SK-N-SH (cell line): ENCODE data around the gene ENTHD1. TPM values are rescaled to one million over a fixed set of nuclear protein-coding genes. Genes with fewer than 3 reads are reported as not detected.

Source experiments
- CTCF ChIA-PET: fragments of 300-600, 350-600 bp; formaldehyde crosslinking; extraction: SDS; loops from one replicate; lab custom pipeline; 2021; lab: Yijun Ruan, JAX
- POLR2A ChIA-PET: fragments of 350-600 bp; sonication (Branson Sonifier 250); formaldehyde crosslinking; extraction: SDS; loops from one replicate; lab custom pipeline; 2020; ENCODE audit warnings: antibody characterized with exemption, inconsistent platforms; lab: Yijun Ruan, JAX
- DNase-seq: peaks from one replicate; pipeline ENCODE4 v3.0.0; 2012
- H2AFZ ChIP-seq: fragments of 200-600 bp; sonication (generic); 2 replicates; pipeline ENCODE4 v1.8.1; 2016; ENCODE audit warnings: antibody characterized with exemption, mild to moderate bottlenecking, low read depth
- H3F3A ChIP-seq: fragments of 200-600 bp; sonication (generic); replicated peaks from 2 replicates; pipeline ENCODE3; 2016; ENCODE audit warnings: antibody characterized with exemption, mild to moderate bottlenecking; ENCODE audit not compliant: insufficient read depth
- H3K27ac ChIP-seq, 2 experiments: fragments of 200-500 bp in 1 of 2; fragments of 200-600 bp in 1 of 2; sonication (Bioruptor generic) in 1 of 2; sonication (generic), shearing (Covaris generic) in 1 of 2; 2 replicates each; pipeline versions ENCODE4 v1.5.1 to v1.6.1; 2014 to 2016; ENCODE audit warnings: low read depth in 2 of 2, inconsistent platforms in 1 of 2, low read length in 1 of 2, mild to moderate bottlenecking in 1 of 2, mixed read lengths in 1 of 2
- H3K27me3 ChIP-seq: fragments of 200-600 bp; sonication (generic), shearing (Covaris generic); 2 replicates; pipeline ENCODE4 v1.6.1; 2016; ENCODE audit warnings: mixed run types; ENCODE audit not compliant: insufficient read depth
- H3K36me3 ChIP-seq, 2 experiments: fragments of 200-500 bp in 1 of 2; fragments of 200-600 bp in 1 of 2; sonication (Bioruptor generic) in 1 of 2; sonication (generic) in 1 of 2; replicated peaks in 1 of 2; 2 replicates each; pipeline versions ENCODE3 to v1.5.1; 2014 to 2016; ENCODE audit warnings: low read length in 1 of 2, mild to moderate bottlenecking in 1 of 2; ENCODE audit not compliant: insufficient read depth in 2 of 2, control insufficient read depth in 1 of 2
- H3K4me1 ChIP-seq, 2 experiments: fragments of 200-500 bp in 1 of 2; fragments of 200-600 bp in 1 of 2; sonication (Bioruptor generic) in 1 of 2; sonication (generic), shearing (Covaris generic) in 1 of 2; 2 replicates each; pipeline versions ENCODE4 v1.5.1 to v1.6.1; 2014 to 2016; ENCODE audit warnings: low read depth in 1 of 2, low read length in 1 of 2, mixed run types in 1 of 2; ENCODE audit not compliant: insufficient read depth in 2 of 2, control insufficient read depth in 1 of 2
- H3K4me2 ChIP-seq: fragments of 200-600 bp; sonication (generic), shearing (Covaris generic); 2 replicates; pipeline ENCODE4 v1.6.1; 2017; ENCODE audit warnings: mixed run types
- H3K4me3 ChIP-seq, 2 experiments: fragments of 200-500 bp in 1 of 2; fragments of 200-600 bp in 1 of 2; sonication (Bioruptor generic) in 1 of 2; sonication (generic), shearing (Covaris generic) in 1 of 2; 2 replicates each; pipeline versions ENCODE4 v1.5.1 to v1.8.1; 2014 to 2016; ENCODE audit warnings: low read depth in 2 of 2, inconsistent platforms in 1 of 2, low read length in 1 of 2, mild to moderate bottlenecking in 1 of 2, mixed read lengths in 1 of 2, moderate library complexity in 1 of 2
- H3K79me2 ChIP-seq: fragments of 200-600 bp; sonication (generic); 2 replicates; pipeline ENCODE4 v1.8.1; 2017; ENCODE audit warnings: mild to moderate bottlenecking; ENCODE audit not compliant: insufficient read depth
- H3K9ac ChIP-seq: fragments of 200-600 bp; sonication (generic); 2 replicates; pipeline ENCODE4 v1.6.1; 2017; ENCODE audit warnings: mixed run types
- H3K9me2 ChIP-seq: fragments of 200-600 bp; sonication (generic); 2 replicates; pipeline ENCODE4 v1.6.1; 2017; ENCODE audit warnings: mixed run types
- H3K9me3 ChIP-seq: fragments of 200-600 bp; sonication (generic); 2 replicates; pipeline ENCODE4 v1.6.1; 2017; ENCODE audit warnings: mixed run types, mild to moderate bottlenecking, moderate library complexity
- H4K20me1 ChIP-seq: fragments of 200-600 bp; sonication (generic); 2 replicates; pipeline ENCODE4 v1.6.1; 2017; ENCODE audit warnings: mild to moderate bottlenecking, mixed run types; ENCODE audit not compliant: insufficient read depth
- CHD2 ChIP-seq: fragments of 150-350 bp; IDR thresholded peaks from 2 replicates; pipeline ENCODE4 v1.6.1; 2018; ENCODE audit warnings: low read length; ENCODE audit not compliant: partially characterized antibody
- ELF1 ChIP-seq: IDR thresholded peaks from 2 replicates; pipeline ENCODE4 v1.4.0; 2012
- EZH2phosphoT487 ChIP-seq: fragments of 200-600 bp; sonication (generic); IDR thresholded peaks from 2 replicates; pipeline ENCODE4 v1.6.1; 2017; ENCODE audit warnings: low read depth, mixed run types, mild to moderate bottlenecking, antibody characterized with exemption, moderate library complexity, borderline replicate concordance
- FOXM1 ChIP-seq: IDR thresholded peaks from 2 replicates; pipeline ENCODE4 v1.4.0; 2012; ENCODE audit warnings: low read depth, mild to moderate bottlenecking
- GATA2 ChIP-seq: sonication (generic); formaldehyde crosslinking; IDR thresholded peaks from 2 replicates; pipeline ENCODE4 v1.5.0; 2020; ENCODE audit warnings: mild to moderate bottlenecking, missing genetic modification reagents
- IRF3 ChIP-seq: fragments of 150-350 bp; IDR thresholded peaks from 2 replicates; pipeline ENCODE4 v1.6.1; 2016; ENCODE audit warnings: mild to moderate bottlenecking, low read depth, low read length
- RAD21 ChIP-seq: IDR thresholded peaks from 2 replicates; pipeline ENCODE4 v1.6.1; 2012; ENCODE audit warnings: mild to moderate bottlenecking, low read length
- RCOR1 ChIP-seq: fragments of 150-350 bp; IDR thresholded peaks from 2 replicates; pipeline ENCODE4 v1.6.1; 2017; ENCODE audit warnings: antibody characterized with exemption, low read length
- SMC3 ChIP-seq: IDR thresholded peaks from 2 replicates; pipeline ENCODE4 v1.6.1; 2012; ENCODE audit warnings: low read depth, low read length, improper control_type of control experiment
- TAF1 ChIP-seq: IDR thresholded peaks from 2 replicates; pipeline ENCODE4 v1.6.1; 2012; ENCODE audit warnings: low read depth, mild to moderate bottlenecking, low read length, moderate library complexity, borderline replicate concordance
- TEAD4 ChIP-seq: IDR thresholded peaks from 2 replicates; pipeline ENCODE4 v1.4.0; 2012; ENCODE audit warnings: mild to moderate bottlenecking, borderline replicate concordance; ENCODE audit not compliant: insufficient read depth
- USF2 ChIP-seq: fragments of 150-350 bp; IDR thresholded peaks from 2 replicates; pipeline ENCODE4 v1.6.1; 2017; ENCODE audit warnings: antibody characterized with exemption, low read length, low read depth, borderline replicate concordance
- YY1 ChIP-seq: IDR thresholded peaks from 2 replicates; pipeline ENCODE4 v1.4.0; 2012; ENCODE audit warnings: low read depth, mild to moderate bottlenecking
- WGBS: methylation state at CpG from one replicate; pipeline ENCODE4 v1.1.6; 2017; ENCODE audit warnings: low lambda C conversion rate; 5-methylcytosine and 5-hydroxymethylcytosine counted together
- polyA plus RNA-seq, 3 experiments: library from polyadenylated mRNA; depleted of rRNA; stranded (reverse); fragments of >200 nt; gene quantifications; 2 replicates each; pipeline ENCODE4 v1.2.3, GENCODE V29; 2012
- TF ChIP-seq, protein P1 (sequence below): IDR thresholded peaks from 2 replicates; pipeline ENCODE4 v1.4.0; 2012; ENCODE audit warnings: low read depth, borderline replicate concordance
- TF ChIP-seq, protein P2 (sequence below): IDR thresholded peaks from 2 replicates; pipeline ENCODE4 v1.4.0; 2012; ENCODE audit warnings: low read depth

The ENTHD1 gene
- polyA plus RNA-seq, 1 of the 3 experiments (the other 2 are of a cell fraction) = not detected

DNA sequence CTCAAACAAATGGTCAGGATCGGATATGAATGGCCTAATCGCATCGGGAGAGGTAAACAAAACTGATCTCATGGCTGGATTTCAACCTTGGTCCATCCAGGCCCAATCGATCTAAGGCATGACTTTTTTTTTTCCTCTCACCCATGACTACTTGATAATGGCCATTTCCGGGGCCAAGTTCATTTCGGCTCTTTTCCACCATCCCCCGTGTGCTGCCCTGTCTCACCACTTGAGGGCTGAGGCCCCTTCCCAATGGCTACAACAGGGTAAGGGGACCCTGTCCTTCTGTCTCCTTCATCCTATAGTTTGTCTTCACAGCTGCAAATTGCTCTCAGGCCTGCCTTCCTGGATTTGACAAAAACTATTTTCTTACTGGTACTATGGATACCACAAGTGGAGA, 34.0 kb upstream of the ENTHD1 start:
- no peak overlapping the region for H2AFZ ChIP-seq
- no peak overlapping the region for H3K9ac ChIP-seq
- H3F3A ChIP-seq = no peaks in the 10 kb centered on the region
- TF ChIP-seq ELF1 (no peak), TEAD4 (no peak), RCOR1 (no peak), SMC3 (no peak), EZH2phosphoT487 (no peak), FOXM1 (no peak), TAF1 (no peak), CHD2 (no peak), USF2 (no peak), YY1 (no peak), IRF3 (no peak), GATA2 (CRISPR knock-in tag) (no peak), RAD21 (no peak)
- TF ChIP-seq, protein P1, sequence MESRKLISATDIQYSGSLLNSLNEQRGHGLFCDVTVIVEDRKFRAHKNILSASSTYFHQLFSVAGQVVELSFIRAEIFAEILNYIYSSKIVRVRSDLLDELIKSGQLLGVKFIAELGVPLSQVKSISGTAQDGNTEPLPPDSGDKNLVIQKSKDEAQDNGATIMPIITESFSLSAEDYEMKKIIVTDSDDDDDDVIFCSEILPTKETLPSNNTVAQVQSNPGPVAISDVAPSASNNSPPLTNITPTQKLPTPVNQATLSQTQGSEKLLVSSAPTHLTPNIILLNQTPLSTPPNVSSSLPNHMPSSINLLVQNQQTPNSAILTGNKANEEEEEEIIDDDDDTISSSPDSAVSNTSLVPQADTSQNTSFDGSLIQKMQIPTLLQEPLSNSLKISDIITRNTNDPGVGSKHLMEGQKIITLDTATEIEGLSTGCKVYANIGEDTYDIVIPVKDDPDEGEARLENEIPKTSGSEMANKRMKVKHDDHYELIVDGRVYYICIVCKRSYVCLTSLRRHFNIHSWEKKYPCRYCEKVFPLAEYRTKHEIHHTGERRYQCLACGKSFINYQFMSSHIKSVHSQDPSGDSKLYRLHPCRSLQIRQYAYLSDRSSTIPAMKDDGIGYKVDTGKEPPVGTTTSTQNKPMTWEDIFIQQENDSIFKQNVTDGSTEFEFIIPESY = no peak
- TF ChIP-seq, protein P2, sequence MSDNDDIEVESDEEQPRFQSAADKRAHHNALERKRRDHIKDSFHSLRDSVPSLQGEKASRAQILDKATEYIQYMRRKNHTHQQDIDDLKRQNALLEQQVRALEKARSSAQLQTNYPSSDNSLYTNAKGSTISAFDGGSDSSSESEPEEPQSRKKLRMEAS = no peak
- H3K9me2 ChIP-seq = no peaks in the 10 kb centered on the region
- ChIA-PET POLR2A (no interaction called here), CTCF (no interaction called here)
- DNase-seq = no peak
- 64% methylated on average over 7 of the region's 7 CpGs for WGBS
- no peaks in the 10 kb centered on the region for H3K79me2 ChIP-seq
- H3K9me3 ChIP-seq = no peaks in the 10 kb centered on the region
- H3K27me3 ChIP-seq = no peaks in the 10 kb centered on the region
- H3K4me3 ChIP-seq = no peak overlapping the region
- H3K27ac ChIP-seq = no peak overlapping the region
- H3K4me2 ChIP-seq = no peak overlapping the region
- H4K20me1 ChIP-seq = no peaks in the 10 kb centered on the region
- H3K4me1 ChIP-seq = no peaks in the 10 kb centered on the region
- no peaks in the 10 kb centered on the region for H3K36me3 ChIP-seq
